HG02943 (cell line): ENCODE measurements around the gene HCK.
"Not testable (repeated sequence)": the region's sequence is repeated elsewhere in the genome, so short reads cannot be mapped to it uniquely, and the experiment has no call there.

ENCODE experiments used
- ATAC-seq: cut with Tn5 transposase; IDR thresholded peaks from one replicate; pipeline ENCODE4 v1.9.1; 2021; ENCODE audit warnings: mild to moderate bottlenecking, low read depth, moderate library complexity; ENCODE audit not compliant: unreplicated experiment

The HCK gene

GRCh38 chr20:32028647-32029372 lies 23.2 kb upstream of the HCK start:
- ATAC-seq = no peak

- ATAC-seq = no peak
These were observed 22.5 kb upstream of the HCK start for GRCh38 chr20:32029561-32029960.

- no peak for ATAC-seq
These were observed 20.8 kb upstream of the HCK start for GRCh38 chr20:32031007-32031958.

GRCh38 chr20:32033316-32033715 lies 18.7 kb upstream of the HCK start:
- no peak for ATAC-seq

GRCh38 chr20:32033721-32034120 lies 18.3 kb upstream of the HCK start:
- not testable (repeated sequence) for ATAC-seq

- no peak for ATAC-seq
These were observed 17.2 kb upstream of the HCK start for GRCh38 chr20:32034581-32035425.

GRCh38 chr20:32035426-32035779 lies 16.6 kb upstream of the HCK start:
- ATAC-seq = no peak

- no peak for ATAC-seq
These were observed 15.8 kb upstream of the HCK start for GRCh38 chr20:32036252-32036651.

- no peak for ATAC-seq
These were observed 15.1 kb upstream of the HCK start for GRCh38 chr20:32036716-32037485.

GRCh38 chr20:32037929-32038328 lies 14.1 kb upstream of the HCK start:
- ATAC-seq = no peak

GRCh38 chr20:32040142-32040953 lies 11.7 kb upstream of the HCK start:
- no peak for ATAC-seq

GRCh38 chr20:32045999-32046398 lies 6.0 kb upstream of the HCK start:
- no peak for ATAC-seq

GRCh38 chr20:32050324-32050841 lies 1.7 kb upstream of the HCK start:
- ATAC-seq = no peak

GRCh38 chr20:32050851-32051556 lies 1.0 kb upstream of the HCK start:
- no peak for ATAC-seq

GRCh38 chr20:32051720-32052089 lies 337 bp upstream of the HCK start:
- ATAC-seq = no peak

- no peak for ATAC-seq
These were observed 828 bp downstream of the HCK start for GRCh38 chr20:32052778-32053362.

- ATAC-seq = no peak
These were observed 1.6 kb downstream of the HCK start for GRCh38 chr20:32053648-32054047.
